Liver (tissue), 9 donors: ENCODE measurements around the gene LYVE1. TPM values are rescaled to one million over a fixed set of nuclear protein-coding genes. Genes with fewer than 3 reads are reported as not detected.

Experiments
- DNase-seq: peaks from one replicate; pipeline ENCODE4 v3.0.0-alpha.2; 2017; ENCODE audit warnings: low spot score
- H3K27ac ChIP-seq, 2 donors: one replicate each; pipeline ENCODE4 v1.7.0; 2013; ENCODE audit warnings: inconsistent platforms in 2 of 2, low read length in 2 of 2, control low read depth in 1 of 2, low read depth in 1 of 2, mild to moderate bottlenecking in 1 of 2
- H3K27me3 ChIP-seq, 4 donors: one replicate each; pipeline versions ENCODE4 v1.6.1 to v1.7.0; 2013; ENCODE audit warnings: low read length in 3 of 4, inconsistent platforms in 1 of 4, mild to moderate bottlenecking in 1 of 4, moderate library complexity in 1 of 4; ENCODE audit not compliant: control insufficient read depth in 4 of 4, insufficient read depth in 4 of 4
- H3K36me3 ChIP-seq, 4 donors: one replicate each; pipeline versions ENCODE4 v1.6.1 to v1.7.0; 2013; ENCODE audit warnings: low read length in 3 of 4, mild to moderate bottlenecking in 3 of 4, low read depth in 1 of 4, moderate library complexity in 1 of 4; ENCODE audit not compliant: control insufficient read depth in 4 of 4, insufficient read depth in 3 of 4
- H3K4me1 ChIP-seq, 4 donors: one replicate each; pipeline versions ENCODE4 v1.6.1 to v1.7.0; 2013; ENCODE audit warnings: low read length in 3 of 4, mild to moderate bottlenecking in 3 of 4, moderate library complexity in 1 of 4; ENCODE audit not compliant: control insufficient read depth in 4 of 4, insufficient read depth in 4 of 4
- H3K4me3 ChIP-seq, 3 donors: one replicate each; pipeline versions ENCODE4 v1.6.1 to v1.7.0; 2013; ENCODE audit warnings: low read length in 3 of 3, control low read depth in 1 of 3, low read depth in 1 of 3, mild to moderate bottlenecking in 1 of 3
- H3K9ac ChIP-seq, 2 donors: one replicate each; pipeline ENCODE4 v1.7.0; 2013; ENCODE audit warnings: low read length in 2 of 2, mild to moderate bottlenecking in 2 of 2, moderate library complexity in 2 of 2, control low read depth in 1 of 2, low read depth in 1 of 2
- H3K9me3 ChIP-seq, 4 donors: one replicate each; pipeline versions ENCODE4 v1.6.1 to v1.7.0; 2013; ENCODE audit warnings: low read length in 3 of 4; ENCODE audit not compliant: control insufficient read depth in 4 of 4
- ATF3 ChIP-seq: IDR thresholded peaks from 2 replicates; pipeline ENCODE4 v1.6.1; 2016; ENCODE audit warnings: antibody characterized with exemption
- FOXA1 ChIP-seq: IDR thresholded peaks from 2 replicates; pipeline ENCODE4 v1.6.1; 2016; ENCODE audit warnings: antibody characterized with exemption
- FOXA2 ChIP-seq: IDR thresholded peaks from 2 replicates; pipeline ENCODE4 v1.6.1; 2016; ENCODE audit warnings: antibody characterized with exemption
- GABPA ChIP-seq, 2 donors: IDR thresholded peaks in 1 of 2; conservative IDR thresholded peaks in 1 of 2; 2 replicates each; pipeline ENCODE4 v1.6.1; 2016; ENCODE audit warnings: antibody characterized with exemption in 2 of 2, mild to moderate bottlenecking in 1 of 2, moderate library complexity in 1 of 2
- HNF4A ChIP-seq, 2 donors: conservative IDR thresholded peaks; 2 replicates each; pipeline ENCODE4 v1.6.1; 2016; ENCODE audit warnings: antibody characterized with exemption in 2 of 2, mild to moderate bottlenecking in 2 of 2
- HNF4G ChIP-seq: IDR thresholded peaks from 2 replicates; pipeline ENCODE4 v1.6.1; 2016; ENCODE audit warnings: antibody characterized with exemption
- JUND ChIP-seq, 2 donors: IDR thresholded peaks; 2 replicates each; pipeline ENCODE4 v1.6.1; 2016; ENCODE audit warnings: antibody characterized with exemption in 2 of 2
- NR2F2 ChIP-seq: IDR thresholded peaks from 2 replicates; pipeline ENCODE4 v1.6.1; 2016; ENCODE audit warnings: antibody characterized with exemption
- RAD21 ChIP-seq, 2 donors: IDR thresholded peaks; 2 replicates each; pipeline ENCODE4 v1.6.1; 2016; ENCODE audit warnings: antibody characterized with exemption in 2 of 2, mild to moderate bottlenecking in 2 of 2
- RXRA ChIP-seq, 2 donors: IDR thresholded peaks; 2 replicates each; pipeline ENCODE4 v1.6.1; 2017 to 2018; ENCODE audit warnings: antibody characterized with exemption in 2 of 2, mild to moderate bottlenecking in 1 of 2
- SP1 ChIP-seq: IDR thresholded peaks from 2 replicates; pipeline ENCODE4 v1.6.1; 2018; ENCODE audit warnings: antibody characterized with exemption, mild to moderate bottlenecking
- TAF1 ChIP-seq: conservative IDR thresholded peaks from 2 replicates; pipeline ENCODE4 v1.6.1; 2016; ENCODE audit warnings: antibody characterized with exemption, mild to moderate bottlenecking
- YY1 ChIP-seq: IDR thresholded peaks from 2 replicates; pipeline ENCODE4 v1.6.1; 2016; ENCODE audit warnings: antibody characterized with exemption, mild to moderate bottlenecking
- ZBTB33 ChIP-seq: IDR thresholded peaks from 2 replicates; pipeline ENCODE4 v1.6.1; 2016; ENCODE audit warnings: antibody characterized with exemption
- WGBS: extraction: QIAGEN DNeasy Blood & Tissue Kit; methylation state at CpG from one replicate; pipeline ENCODE4 v1.1.7; 2013; 5-methylcytosine and 5-hydroxymethylcytosine counted together
- polyA plus RNA-seq, 2 donors: library from polyadenylated mRNA; stranded (reverse) in 1 of 2; unstranded in 1 of 2; fragments of 200-250 nt in 1 of 2; fragments of >200 nt in 1 of 2; fragmentation: Nextera tagmentation in 1 of 2; extraction: Ambion mirVana in 1 of 2; gene quantifications; one replicate each; pipeline versions ENCODE4 v1.2.1 to v1.2.3, GENCODE V29; 2013 to 2015
- total RNA-seq, 2 donors: library from RNA; depleted of rRNA; stranded (reverse); fragments of >200 nt; gene quantifications; one replicate each; pipeline ENCODE4 v1.2.3, GENCODE V29; 2014
- TF ChIP-seq, protein P1 (sequence below): IDR thresholded peaks from 2 replicates; pipeline ENCODE4 v1.6.1; 2016; ENCODE audit warnings: antibody characterized with exemption, mild to moderate bottlenecking
- donor health status: healthy.
- donor health status: healthy.
- donor health status: healthy.
- donor health status: healthy.
- donor health status: healthy.

The LYVE1 gene
- total and polyA plus RNA-seq, 4 donors: 11.3 to 46.7 (median 28.3) TPM

DNA sequence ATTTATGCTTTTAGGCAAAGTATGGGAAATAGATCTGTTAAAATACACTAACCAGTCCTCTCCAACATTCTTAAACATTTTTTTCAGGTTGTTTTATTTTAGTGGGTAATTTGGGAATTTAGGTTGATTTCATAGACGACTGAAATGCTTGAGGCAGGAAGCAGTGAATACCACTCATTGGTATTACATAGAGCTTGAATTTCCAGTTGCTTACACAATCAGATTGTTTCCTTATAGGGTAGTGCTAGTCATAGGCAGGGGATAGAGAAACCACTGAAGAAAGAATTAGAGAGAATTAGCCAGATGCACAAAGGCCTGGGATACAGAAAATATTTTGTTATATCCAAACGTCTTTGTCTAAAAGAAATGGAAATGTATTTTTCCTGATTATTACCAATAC is 23.9 kb upstream of the LYVE1 start:
- Histone ChIP-seq H3K4me3 (no peak overlapping the region), H3K9ac (no peak overlapping the region), H3K4me1 (no peaks in the 10 kb centered on the region), H3K36me3 (peaks cover 0 to 2% (median 0%) of the 10 kb centered on the region in 4 donors), H3K27me3 (no peaks in the 10 kb centered on the region), H3K9me3 (no peaks in the 10 kb centered on the region), H3K27ac (no peak overlapping the region)
- WGBS: 53% methylated on average over 2 of the region's 2 CpGs
- DNase-seq: no peak
- TF ChIP-seq FOXA1 (no peak), TAF1 (no peak), ZBTB33 (no peak), RAD21 (IDR thresholded peaks at IDR 0.05) (no peak), SP1 (no peak), HNF4G (no peak), ATF3 (no peak), HNF4A (conservative IDR thresholded peaks at IDR 0.05) (no peak)
- TF ChIP-seq, protein P1, sequence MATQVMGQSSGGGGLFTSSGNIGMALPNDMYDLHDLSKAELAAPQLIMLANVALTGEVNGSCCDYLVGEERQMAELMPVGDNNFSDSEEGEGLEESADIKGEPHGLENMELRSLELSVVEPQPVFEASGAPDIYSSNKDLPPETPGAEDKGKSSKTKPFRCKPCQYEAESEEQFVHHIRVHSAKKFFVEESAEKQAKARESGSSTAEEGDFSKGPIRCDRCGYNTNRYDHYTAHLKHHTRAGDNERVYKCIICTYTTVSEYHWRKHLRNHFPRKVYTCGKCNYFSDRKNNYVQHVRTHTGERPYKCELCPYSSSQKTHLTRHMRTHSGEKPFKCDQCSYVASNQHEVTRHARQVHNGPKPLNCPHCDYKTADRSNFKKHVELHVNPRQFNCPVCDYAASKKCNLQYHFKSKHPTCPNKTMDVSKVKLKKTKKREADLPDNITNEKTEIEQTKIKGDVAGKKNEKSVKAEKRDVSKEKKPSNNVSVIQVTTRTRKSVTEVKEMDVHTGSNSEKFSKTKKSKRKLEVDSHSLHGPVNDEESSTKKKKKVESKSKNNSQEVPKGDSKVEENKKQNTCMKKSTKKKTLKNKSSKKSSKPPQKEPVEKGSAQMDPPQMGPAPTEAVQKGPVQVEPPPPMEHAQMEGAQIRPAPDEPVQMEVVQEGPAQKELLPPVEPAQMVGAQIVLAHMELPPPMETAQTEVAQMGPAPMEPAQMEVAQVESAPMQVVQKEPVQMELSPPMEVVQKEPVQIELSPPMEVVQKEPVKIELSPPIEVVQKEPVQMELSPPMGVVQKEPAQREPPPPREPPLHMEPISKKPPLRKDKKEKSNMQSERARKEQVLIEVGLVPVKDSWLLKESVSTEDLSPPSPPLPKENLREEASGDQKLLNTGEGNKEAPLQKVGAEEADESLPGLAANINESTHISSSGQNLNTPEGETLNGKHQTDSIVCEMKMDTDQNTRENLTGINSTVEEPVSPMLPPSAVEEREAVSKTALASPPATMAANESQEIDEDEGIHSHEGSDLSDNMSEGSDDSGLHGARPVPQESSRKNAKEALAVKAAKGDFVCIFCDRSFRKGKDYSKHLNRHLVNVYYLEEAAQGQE: no peak

DNA sequence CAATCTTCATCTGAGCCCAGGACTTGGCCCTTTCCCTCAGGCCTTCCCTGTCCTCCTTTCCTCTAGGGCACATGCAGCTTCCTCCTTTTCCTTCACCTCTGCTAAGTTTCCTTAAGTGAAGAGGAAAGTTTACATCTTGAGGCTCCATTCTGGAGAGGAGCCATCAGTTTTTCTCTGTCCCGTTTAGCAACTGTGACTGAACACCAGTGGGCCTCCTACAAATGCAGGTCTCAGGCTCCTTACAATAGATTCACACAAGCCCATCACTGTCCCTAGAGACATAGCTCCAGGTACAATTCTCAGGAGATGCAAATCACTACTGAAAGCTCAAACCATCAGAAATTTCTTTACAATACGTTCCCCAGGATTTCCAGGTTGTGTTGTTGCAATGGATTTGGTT is 23.3 kb upstream of the LYVE1 start:
- no peaks in the 10 kb centered on the region for H3K4me1 ChIP-seq
- H3K4me3 ChIP-seq: no peak overlapping the region
- no peak for TF ChIP-seq HNF4G
- TF ChIP-seq, protein P1: no peak
- no peak for TF ChIP-seq GABPA (IDR thresholded peaks at IDR 0.05 in 1 of 2, conservative IDR thresholded peaks at IDR 0.05 in 1 of 2)
- no peak for TF ChIP-seq ZBTB33
- no peak for TF ChIP-seq TAF1
- TF ChIP-seq ATF3: no peak
- no peak for TF ChIP-seq RAD21 (IDR thresholded peaks at IDR 0.05)
- no peak for TF ChIP-seq JUND (IDR thresholded peaks at IDR 0.05)
- TF ChIP-seq FOXA2: no peak
- no peak for TF ChIP-seq RXRA (IDR thresholded peaks at IDR 0.05)
- TF ChIP-seq NR2F2: no peak
- TF ChIP-seq SP1: no peak
- no peak for TF ChIP-seq YY1
- H3K27me3 ChIP-seq: no peaks in the 10 kb centered on the region
- peaks cover 0 to 2% (median 0%) of the 10 kb centered on the region in 4 donors for H3K36me3 ChIP-seq
- 66% methylated on average over 2 of the region's 2 CpGs for WGBS
- H3K9ac ChIP-seq: no peak overlapping the region
- no peaks in the 10 kb centered on the region for H3K9me3 ChIP-seq
- H3K27ac ChIP-seq: no peak overlapping the region
- DNase-seq: no peak
